Lower leg skin (tissue), 3 donors: ENCODE measurements around the gene PSMD6.

Source experiments
- CTCF ChIP-seq, 3 donors: fragments of 450-650 bp; IDR thresholded peaks; one replicate each; pipeline ENCODE4 v1.5.1; 2016; ENCODE audit warnings: antibody characterized with exemption in 3 of 3, mild to moderate bottlenecking in 3 of 3, moderate library complexity in 2 of 3
- POLR2A ChIP-seq, 2 donors: fragments of 450-650 bp; IDR thresholded peaks; one replicate each; pipeline ENCODE4 v1.6.1; 2016 to 2017; ENCODE audit warnings: antibody characterized with exemption in 2 of 2, mild to moderate bottlenecking in 1 of 2, moderate library complexity in 1 of 2

GRCh38 chr3:64055076-64055475, 31.8 kb upstream of the PSMD6 start:
- TF ChIP-seq POLR2A (IDR thresholded peaks at IDR 0.05) (no peak), CTCF (IDR thresholded peaks at IDR 0.05) (no peak)
